GM19023 (cell line): ENCODE measurements around the gene PIGQ.

ENCODE experiments used
- ATAC-seq: cut with Tn5 transposase; IDR thresholded peaks from one replicate; pipeline ENCODE4 v1.9.1; 2021; ENCODE audit warnings: mild to moderate bottlenecking, moderate library complexity; ENCODE audit not compliant: unreplicated experiment

PIGQ gene

GRCh38 chr16:533391-534123 is 36.2 kb upstream of the PIGQ start:
- ATAC-seq = no peak

GRCh38 chr16:534135-534534 is 35.6 kb upstream of the PIGQ start:
- ATAC-seq = no peak

GRCh38 chr16:534856-535445 is 34.8 kb upstream of the PIGQ start:
- no peak for ATAC-seq

- no peak for ATAC-seq
Observed at GRCh38 chr16:535446-536405, 34.0 kb upstream of the PIGQ start.

- no peak for ATAC-seq
Observed at GRCh38 chr16:536746-537145, 33.0 kb upstream of the PIGQ start.

- no peak for ATAC-seq
Observed at GRCh38 chr16:537415-538335, 32.1 kb upstream of the PIGQ start.

- no peak for ATAC-seq
Observed at GRCh38 chr16:539901-540530, 29.8 kb upstream of the PIGQ start.

- ATAC-seq = no peak
Observed at GRCh38 chr16:540645-541340, 29.0 kb upstream of the PIGQ start.

- ATAC-seq = no peak
Observed at GRCh38 chr16:543301-544164, 26.2 kb upstream of the PIGQ start.

- no peak for ATAC-seq
Observed at GRCh38 chr16:544517-544916, 25.3 kb upstream of the PIGQ start.

GRCh38 chr16:546909-547770 is 22.6 kb upstream of the PIGQ start:
- ATAC-seq = no peak

- no peak for ATAC-seq
Observed at GRCh38 chr16:548586-548985, 21.2 kb upstream of the PIGQ start.

GRCh38 chr16:549544-550263 is 20.1 kb upstream of the PIGQ start:
- ATAC-seq = no peak

- no peak for ATAC-seq
Observed at GRCh38 chr16:551210-551609, 18.6 kb upstream of the PIGQ start.

GRCh38 chr16:552171-552570 is 17.6 kb upstream of the PIGQ start:
- no peak for ATAC-seq

- ATAC-seq = no peak
Observed at GRCh38 chr16:553601-554296, 16.0 kb upstream of the PIGQ start.

GRCh38 chr16:554297-554621 is 15.5 kb upstream of the PIGQ start:
- no peak for ATAC-seq
